HK-2 (cell line): ENCODE data around the gene KIF9.
"Not testable (repeated sequence)": the region's sequence is repeated elsewhere in the genome, so short reads cannot be mapped to it uniquely, and the experiment has no call there.

Experiments used
- DNase-seq: peaks from one replicate; pipeline ENCODE4 v3.0.0-alpha.2; 2018; ENCODE audit not compliant: unreplicated experiment

KIF9 gene

GRCh38 chr3:47181685-47182084, 100.9 kb downstream of the KIF9 start:
- not testable (repeated sequence) for DNase-seq

GRCh38 chr3:47180011-47180410, 102.6 kb downstream of the KIF9 start:
- DNase-seq, result not testable (repeated sequence)
